Neuronal stem cell (in vitro differentiated cells): ENCODE results near the gene NSUN3.

Source experiments
- DNase-seq: peaks from one replicate; pipeline ENCODE4 v3.0.0-alpha.2; 2013; ENCODE audit warnings: low spot score
- H2AFZ ChIP-seq: one replicate; pipeline ENCODE4 v1.6.1; 2013; ENCODE audit warnings: mild to moderate bottlenecking, low read length, inconsistent platforms
- H2AK5ac ChIP-seq: 2 replicates; pipeline ENCODE4 v1.6.1; 2013; ENCODE audit warnings: low read depth, mild to moderate bottlenecking, inconsistent platforms, low read length, moderate library complexity, mixed read lengths
- H2BK120ac ChIP-seq: 2 replicates; pipeline ENCODE4 v1.6.1; 2013; ENCODE audit warnings: low read depth, mild to moderate bottlenecking, inconsistent platforms, low read length, moderate library complexity, mixed read lengths
- H2BK12ac ChIP-seq: one replicate; pipeline ENCODE4 v1.6.1; 2013; ENCODE audit warnings: low read length, inconsistent platforms
- H2BK15ac ChIP-seq: 2 replicates; pipeline ENCODE4 v1.6.1; 2013; ENCODE audit warnings: mild to moderate bottlenecking, low read length, inconsistent platforms, mixed read lengths
- H2BK5ac ChIP-seq: one replicate; pipeline ENCODE4 v1.6.1; 2013; ENCODE audit warnings: inconsistent platforms, mild to moderate bottlenecking, low read length, moderate library complexity
- H3K14ac ChIP-seq: one replicate; pipeline ENCODE4 v1.6.1; 2013; ENCODE audit warnings: low read length, inconsistent platforms
- H3K18ac ChIP-seq: 2 replicates; pipeline ENCODE4 v1.6.1; 2013; ENCODE audit warnings: low read length, inconsistent platforms
- H3K23ac ChIP-seq: 2 replicates; pipeline ENCODE4 v1.6.1; 2013; ENCODE audit warnings: low read depth, mild to moderate bottlenecking, mixed read lengths, low read length, inconsistent platforms; ENCODE audit not compliant: poor library complexity
- H3K27ac ChIP-seq: replicated peaks from 3 replicates; pipeline ENCODE4 v1.5.1; 2013; ENCODE audit warnings: low read length, inconsistent platforms
- H3K27me3 ChIP-seq, 3 experiments: 2 replicates each; pipeline ENCODE4 v1.6.1; 2013; ENCODE audit warnings: low read length in 3 of 3, mild to moderate bottlenecking in 2 of 3, inconsistent platforms in 1 of 3, low read depth in 1 of 3, mixed read lengths in 1 of 3, moderate library complexity in 1 of 3; ENCODE audit not compliant: control insufficient read depth in 3 of 3, insufficient read depth in 3 of 3
- H3K36me3 ChIP-seq, 2 donors: replicated peaks in 1 of 2; 2 replicates each; pipeline ENCODE4 v1.6.1; 2013; ENCODE audit warnings: low read length in 2 of 2; ENCODE audit not compliant: control insufficient read depth in 2 of 2, insufficient read depth in 2 of 2
- H3K4ac ChIP-seq: 2 replicates; pipeline ENCODE4 v1.6.1; 2013; ENCODE audit warnings: inconsistent platforms, mild to moderate bottlenecking, low read length, moderate library complexity
- H3K4me1 ChIP-seq, 2 donors: 1 replicate in 1 of 2; 2 replicates in 1 of 2; pipeline ENCODE4 v1.6.1; 2013; ENCODE audit warnings: low read length in 2 of 2, low read depth in 1 of 2; ENCODE audit not compliant: control insufficient read depth in 2 of 2, insufficient read depth in 1 of 2
- H3K4me2 ChIP-seq: one replicate; pipeline ENCODE4 v1.6.1; 2013; ENCODE audit warnings: mild to moderate bottlenecking, low read length, inconsistent platforms; ENCODE audit not compliant: insufficient read depth, poor library complexity, severe bottlenecking
- H3K4me3 ChIP-seq, 2 donors: 2 replicates each; pipeline ENCODE4 v1.5.1; 2013; ENCODE audit warnings: low read length in 2 of 2, mild to moderate bottlenecking in 2 of 2, inconsistent platforms in 1 of 2, moderate library complexity in 1 of 2
- H3K79me1 ChIP-seq: one replicate; pipeline ENCODE4 v1.6.1; 2013; ENCODE audit warnings: low read depth, mild to moderate bottlenecking, inconsistent platforms, low read length, moderate library complexity
- H3K9ac ChIP-seq: one replicate; pipeline ENCODE4 v1.6.1; 2013; ENCODE audit warnings: mild to moderate bottlenecking, low read depth, low read length, inconsistent platforms; ENCODE audit not compliant: poor library complexity
- H3K9me3 ChIP-seq, 2 donors: replicated peaks in 1 of 2; 2 replicates each; pipeline versions ENCODE3 to v1.6.1; 2013; ENCODE audit warnings: low read length in 2 of 2, mild to moderate bottlenecking in 2 of 2, inconsistent platforms in 1 of 2, low read depth in 1 of 2, mixed read lengths in 1 of 2, moderate library complexity in 1 of 2; ENCODE audit not compliant: control insufficient read depth in 2 of 2, insufficient read depth in 1 of 2
- H4K8ac ChIP-seq: one replicate; pipeline ENCODE4 v1.6.1; 2013; ENCODE audit warnings: low read depth, mild to moderate bottlenecking, inconsistent platforms, low read length, moderate library complexity
- H4K91ac ChIP-seq: one replicate; pipeline ENCODE4 v1.6.1; 2013; ENCODE audit warnings: low read length, low read depth, mild to moderate bottlenecking, inconsistent platforms; ENCODE audit not compliant: poor library complexity
- WGBS, 2 donors: extraction: QIAGEN DNeasy Blood & Tissue Kit; methylation state at CpG; one replicate each; pipeline ENCODE4 v1.1.7; 2013; ENCODE audit warnings: missing lambda C conversion rate in 2 of 2, mixed read lengths in 1 of 2; ENCODE audit not compliant: insufficient read length in 2 of 2, insufficient replicate concordance in 1 of 2; ENCODE audit errors: extremely low coverage in 2 of 2; 5-methylcytosine and 5-hydroxymethylcytosine counted together

Gene NSUN3

DNA sequence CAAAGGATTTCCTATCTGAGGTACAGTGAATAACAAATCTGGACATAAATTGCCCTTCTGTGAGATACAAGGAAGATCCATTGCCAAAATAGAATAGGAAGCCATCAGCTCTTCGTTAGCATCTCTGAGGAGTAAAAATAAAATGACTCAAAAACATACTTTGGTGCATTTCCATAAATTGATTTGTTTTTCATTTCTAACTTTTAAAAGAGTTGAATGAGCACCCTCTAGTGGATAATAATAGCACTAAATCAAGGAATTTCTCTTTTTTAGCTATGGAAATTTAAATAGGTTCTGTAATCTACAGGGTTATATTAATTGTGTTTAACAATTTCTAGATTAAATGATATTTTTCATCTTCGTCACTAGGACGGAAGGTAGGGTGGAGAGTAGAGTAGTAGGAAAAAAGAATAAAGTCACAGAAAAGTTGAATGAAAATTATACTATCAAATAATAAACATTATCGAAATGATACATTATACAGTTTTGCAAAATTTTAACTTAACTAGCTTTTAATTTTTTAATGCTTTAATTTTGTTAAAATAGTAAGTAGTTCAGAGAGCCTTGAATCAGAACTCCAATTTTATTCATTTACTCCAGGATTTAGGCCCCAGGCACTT, 6.4 kb downstream of the NSUN3 start:
- WGBS, 2 donors = no CpG with 5 or more reads among the region's 4 CpGs
- H3K4ac ChIP-seq = no peak overlapping the region

DNA sequence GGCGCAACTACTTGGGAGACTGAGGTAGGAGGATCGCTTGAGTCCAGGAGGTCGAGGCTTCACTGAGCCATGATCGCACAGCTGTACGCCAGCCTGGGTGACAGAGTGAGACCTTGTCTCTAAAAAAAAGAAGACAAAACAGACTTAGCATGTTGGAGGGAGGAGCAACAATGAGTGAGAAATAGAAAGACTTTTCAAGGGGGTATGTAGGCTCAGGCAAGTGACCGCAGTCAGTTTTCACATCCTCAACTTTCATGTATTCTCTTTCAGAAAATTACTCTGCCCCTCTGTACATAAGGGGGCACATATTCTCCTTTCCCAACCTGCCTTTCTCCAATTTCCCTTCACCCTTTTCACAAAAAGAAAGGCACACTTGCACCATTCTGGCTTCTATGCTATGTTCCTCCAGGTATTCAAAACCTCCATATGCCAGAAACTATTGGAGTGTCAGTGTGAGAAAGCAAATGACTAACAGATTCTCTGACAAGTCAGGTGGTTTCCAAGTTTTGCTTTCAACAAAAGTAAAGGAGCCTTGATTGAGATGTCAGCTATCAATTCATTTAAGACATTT, 7.6 kb downstream of the NSUN3 start:
- Histone ChIP-seq H2BK120ac (no peak overlapping the region), H3K79me1 (no peaks in the 10 kb centered on the region), H4K91ac (no peak overlapping the region), H2AFZ (no peak overlapping the region), H2BK12ac (no peak overlapping the region), H3K4ac (no peak overlapping the region), H2AK5ac (no peak overlapping the region), H3K23ac (no peak overlapping the region), H2BK5ac (no peak overlapping the region), H3K4me1 (no peaks in the 10 kb centered on the region), H3K4me3 (no peak overlapping the region), H3K36me3 (peaks cover 0 to 28% of the 10 kb centered on the region in 2 donors), H4K8ac (no peak overlapping the region), H3K9me3 (peaks cover 0 to 6% of the 10 kb centered on the region in 2 donors), H3K27ac (no peak overlapping the region), H3K27me3 (no peaks in the 10 kb centered on the region), H2BK15ac (no peak overlapping the region), H3K9ac (no peak overlapping the region), H3K14ac (no peak overlapping the region), H3K4me2 (no peak overlapping the region), H3K18ac (no peak overlapping the region)
- WGBS, 2 donors = no CpG with 5 or more reads among the region's 6 CpGs
- DNase-seq = no peak

More for the DNA sequence above, 6.4 kb downstream of the NSUN3 start:
- H4K8ac ChIP-seq = no peak overlapping the region
- H3K14ac ChIP-seq = no peak overlapping the region
- H2BK5ac ChIP-seq = no peak overlapping the region
- no peak overlapping the region for H3K23ac ChIP-seq
- no peak overlapping the region for H2BK12ac ChIP-seq
- H2AFZ ChIP-seq = no peak overlapping the region
- peaks cover 0 to 6% of the 10 kb centered on the region in 2 donors for H3K9me3 ChIP-seq
- no peak for DNase-seq
- no peaks in the 10 kb centered on the region for H3K27me3 ChIP-seq
- peaks cover 0 to 39% of the 10 kb centered on the region in 2 donors for H3K36me3 ChIP-seq
- H3K4me3 ChIP-seq = no peak overlapping the region
- no peak overlapping the region for H3K18ac ChIP-seq
- H2BK15ac ChIP-seq = no peak overlapping the region
- H3K4me1 ChIP-seq = no peaks in the 10 kb centered on the region
- H4K91ac ChIP-seq = no peak overlapping the region
- H3K27ac ChIP-seq = no peak overlapping the region
- no peaks in the 10 kb centered on the region for H3K79me1 ChIP-seq
- H3K9ac ChIP-seq = no peak overlapping the region
- no peak overlapping the region for H3K4me2 ChIP-seq
- H2AK5ac ChIP-seq = no peak overlapping the region
- no peak overlapping the region for H2BK120ac ChIP-seq

DNA sequence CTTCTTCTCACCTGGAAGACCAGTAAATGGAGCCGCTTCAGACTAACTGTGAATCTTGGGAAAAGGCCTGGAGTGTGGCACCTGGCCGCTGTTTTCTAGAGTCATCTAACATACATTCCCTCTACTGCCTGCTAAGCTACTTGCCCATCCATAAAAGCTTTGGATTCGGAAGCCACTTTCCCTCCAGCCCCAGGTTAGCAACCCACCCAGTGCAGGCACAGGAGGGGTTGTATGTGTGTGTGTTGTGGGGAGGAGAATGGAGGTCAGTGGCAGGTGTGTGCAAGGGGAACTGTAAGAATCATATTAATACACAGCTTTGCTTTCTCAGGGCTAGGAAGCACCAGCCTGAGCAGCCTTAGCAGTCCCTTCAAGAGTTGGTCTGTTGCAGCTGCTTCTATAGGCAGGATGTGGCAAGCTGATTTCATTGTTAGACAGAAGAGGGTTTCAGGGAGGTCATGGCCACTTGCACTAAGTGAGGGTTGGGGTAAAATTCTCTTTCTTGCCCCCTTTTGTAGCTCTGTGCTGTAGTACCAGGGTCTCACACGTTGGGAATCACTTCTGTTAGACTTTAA, 8.9 kb downstream of the NSUN3 start:
- Histone ChIP-seq H4K8ac (no peak overlapping the region), H3K36me3 (peaks cover 4 to 32% of the 10 kb centered on the region in 2 donors), H2AK5ac (no peak overlapping the region), H3K4ac (no peak overlapping the region), H2BK15ac (no peak overlapping the region), H2BK120ac (no peak overlapping the region), H3K9me3 (peaks cover 0 to 9% of the 10 kb centered on the region in 2 donors), H3K79me1 (no peaks in the 10 kb centered on the region), H3K4me1 (no peaks in the 10 kb centered on the region), H3K23ac (no peak overlapping the region), H2BK12ac (no peak overlapping the region), H3K27ac (no peak overlapping the region), H3K14ac (no peak overlapping the region), H2AFZ (no peak overlapping the region), H3K27me3 (no peaks in the 10 kb centered on the region), H3K4me3 (no peak overlapping the region), H2BK5ac (no peak overlapping the region), H3K4me2 (no peak overlapping the region), H3K9ac (no peak overlapping the region), H4K91ac (no peak overlapping the region), H3K18ac (no peak overlapping the region)
- DNase-seq = no peak
- WGBS, 2 donors = no CpG with 5 or more reads among the region's 4 CpGs

DNA sequence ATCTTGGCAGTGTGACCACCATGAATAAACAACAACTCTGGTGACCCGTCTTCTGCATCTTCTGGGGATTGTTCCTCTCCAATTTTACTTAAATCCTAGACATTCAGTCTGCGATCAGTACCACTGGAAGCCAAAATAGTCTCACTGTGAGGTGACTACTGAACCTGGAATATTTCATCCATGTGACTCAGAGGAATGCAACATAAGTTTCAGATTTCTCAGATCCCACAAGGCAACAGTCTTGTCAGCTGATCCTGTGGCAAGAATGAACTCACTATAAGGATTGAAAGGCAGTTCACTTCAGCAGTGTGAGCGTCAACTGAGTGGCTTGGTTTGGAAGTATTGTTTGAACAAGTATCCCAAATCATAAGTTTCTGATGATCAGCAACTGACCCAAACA, 13.2 kb downstream of the NSUN3 start:
- Histone ChIP-seq H2BK15ac (no peak overlapping the region), H3K18ac (no peak overlapping the region), H3K79me1 (no peaks in the 10 kb centered on the region), H3K23ac (no peak overlapping the region), H3K9me3 (peaks cover 0 to 4% of the 10 kb centered on the region in 2 donors), H2BK12ac (no peak overlapping the region), H4K8ac (no peak overlapping the region), H3K4ac (no peak overlapping the region), H2BK5ac (no peak overlapping the region), H3K36me3 (peaks cover 4 to 19% of the 10 kb centered on the region in 2 donors), H3K4me2 (no peak overlapping the region), H3K14ac (no peak overlapping the region), H4K91ac (no peak overlapping the region), H2AFZ (no peak overlapping the region), H2BK120ac (no peak overlapping the region), H3K4me1 (no peaks in the 10 kb centered on the region), H3K27me3 (no peaks in the 10 kb centered on the region), H3K9ac (no peak overlapping the region), H3K27ac (no peak overlapping the region), H3K4me3 (no peak overlapping the region), H2AK5ac (no peak overlapping the region)
- no peak for DNase-seq
- no CpG with 5 or more reads among the region's 3 CpGs for WGBS, 2 donors
